Mononuclear cell (primary cell): ENCODE results near the gene PTPRZ1. TPM values are rescaled to one million over a fixed set of nuclear protein-coding genes. Genes with fewer than 3 reads are reported as not detected.

Experiments used
- H3K27me3 ChIP-seq: 2 replicates; pipeline ENCODE4 v1.6.0; 2011; ENCODE audit warnings: low read length, control low read depth; ENCODE audit not compliant: insufficient read depth
- H3K4me1 ChIP-seq: 2 replicates; pipeline ENCODE4 v1.5.1; 2011; ENCODE audit warnings: mild to moderate bottlenecking, low read length, control low read depth; ENCODE audit not compliant: insufficient read depth
- H3K4me3 ChIP-seq: 2 replicates; pipeline ENCODE4 v1.5.1; 2011; ENCODE audit warnings: mild to moderate bottlenecking, low read length, moderate library complexity
- H3K9me3 ChIP-seq: 2 replicates; pipeline ENCODE4 v1.5.1; 2011; ENCODE audit warnings: low read depth, mild to moderate bottlenecking, control low read depth, low read length
- total RNA-seq: library from RNA; depleted of rRNA; stranded (reverse); fragments of >200 nt; gene quantifications from one replicate; pipeline ENCODE4 v1.2.3, GENCODE V29; 2012

Gene PTPRZ1
- total RNA-seq, 1 donor = not detected

- Histone ChIP-seq H3K4me1 (no peaks in the 10 kb centered on the region), H3K9me3 (no peaks in the 10 kb centered on the region), H3K27me3 (no peaks in the 10 kb centered on the region), H3K4me3 (no peak overlapping the region)
These were observed 43.2 kb downstream of the PTPRZ1 start for GRCh38 chr7:121916211-121916610.

- Histone ChIP-seq H3K27me3 (no peaks in the 10 kb centered on the region), H3K4me1 (no peaks in the 10 kb centered on the region), H3K9me3 (no peaks in the 10 kb centered on the region), H3K4me3 (no peak overlapping the region)
These were observed 47.0 kb downstream of the PTPRZ1 start for GRCh38 chr7:121919986-121920385.

GRCh38 chr7:121924269-121925186 lies 51.6 kb downstream of the PTPRZ1 start:
- no peak overlapping the region for H3K4me3 ChIP-seq
- H3K9me3 ChIP-seq = no peaks in the 10 kb centered on the region
- H3K4me1 ChIP-seq = no peaks in the 10 kb centered on the region
- H3K27me3 ChIP-seq = no peaks in the 10 kb centered on the region

- no peaks in the 10 kb centered on the region for H3K27me3 ChIP-seq
- H3K4me1 ChIP-seq = no peaks in the 10 kb centered on the region
- H3K9me3 ChIP-seq = no peaks in the 10 kb centered on the region
- no peak overlapping the region for H3K4me3 ChIP-seq
These were observed 58.4 kb downstream of the PTPRZ1 start for GRCh38 chr7:121931149-121931902.

GRCh38 chr7:121932768-121933167 lies 59.8 kb downstream of the PTPRZ1 start:
- Histone ChIP-seq H3K4me1 (no peaks in the 10 kb centered on the region), H3K9me3 (no peaks in the 10 kb centered on the region), H3K27me3 (no peaks in the 10 kb centered on the region), H3K4me3 (no peak overlapping the region)

GRCh38 chr7:121936951-121937623 lies 64.1 kb downstream of the PTPRZ1 start:
- H3K4me1 ChIP-seq = no peaks in the 10 kb centered on the region
- no peaks in the 10 kb centered on the region for H3K9me3 ChIP-seq
- H3K4me3 ChIP-seq = no peak overlapping the region
- H3K27me3 ChIP-seq = no peaks in the 10 kb centered on the region

GRCh38 chr7:121938429-121938996 lies 65.6 kb downstream of the PTPRZ1 start:
- Histone ChIP-seq H3K27me3 (no peaks in the 10 kb centered on the region), H3K9me3 (no peaks in the 10 kb centered on the region), H3K4me3 (no peak overlapping the region), H3K4me1 (no peaks in the 10 kb centered on the region)

- Histone ChIP-seq H3K27me3 (no peaks in the 10 kb centered on the region), H3K4me3 (no peak overlapping the region), H3K4me1 (no peaks in the 10 kb centered on the region), H3K9me3 (no peaks in the 10 kb centered on the region)
These were observed 68.0 kb downstream of the PTPRZ1 start for GRCh38 chr7:121940918-121941317.

- Histone ChIP-seq H3K27me3 (no peaks in the 10 kb centered on the region), H3K4me1 (no peaks in the 10 kb centered on the region), H3K4me3 (no peak overlapping the region), H3K9me3 (no peaks in the 10 kb centered on the region)
These were observed 68.9 kb downstream of the PTPRZ1 start for GRCh38 chr7:121941830-121942229.

- no peaks in the 10 kb centered on the region for H3K4me1 ChIP-seq
- H3K4me3 ChIP-seq = no peak overlapping the region
- H3K27me3 ChIP-seq = no peaks in the 10 kb centered on the region
- H3K9me3 ChIP-seq = no peaks in the 10 kb centered on the region
These were observed 72.1 kb downstream of the PTPRZ1 start for GRCh38 chr7:121945066-121945465.

- H3K4me1 ChIP-seq = no peaks in the 10 kb centered on the region
- no peak overlapping the region for H3K4me3 ChIP-seq
- H3K27me3 ChIP-seq = no peaks in the 10 kb centered on the region
- no peaks in the 10 kb centered on the region for H3K9me3 ChIP-seq
These were observed 72.7 kb downstream of the PTPRZ1 start for GRCh38 chr7:121945480-121946236.

- Histone ChIP-seq H3K9me3 (no peaks in the 10 kb centered on the region), H3K4me1 (no peaks in the 10 kb centered on the region), H3K27me3 (no peaks in the 10 kb centered on the region), H3K4me3 (no peak overlapping the region)
These were observed 80.2 kb downstream of the PTPRZ1 start for GRCh38 chr7:121953164-121953563.

- no peaks in the 10 kb centered on the region for H3K27me3 ChIP-seq
- H3K9me3 ChIP-seq = no peaks in the 10 kb centered on the region
- H3K4me1 ChIP-seq = no peaks in the 10 kb centered on the region
- H3K4me3 ChIP-seq = no peak overlapping the region
These were observed 80.6 kb downstream of the PTPRZ1 start for GRCh38 chr7:121953601-121954000.

- Histone ChIP-seq H3K27me3 (no peaks in the 10 kb centered on the region), H3K4me3 (no peak overlapping the region), H3K9me3 (no peaks in the 10 kb centered on the region), H3K4me1 (no peaks in the 10 kb centered on the region)
These were observed 81.8 kb downstream of the PTPRZ1 start for GRCh38 chr7:121954803-121955202.
